ENCODE results near the gene MTX1.
"Not testable (repeated sequence)": the region's sequence is repeated elsewhere in the genome, so short reads cannot be mapped to it uniquely, and the experiment has no call there.

MTX1 gene

DNA sequence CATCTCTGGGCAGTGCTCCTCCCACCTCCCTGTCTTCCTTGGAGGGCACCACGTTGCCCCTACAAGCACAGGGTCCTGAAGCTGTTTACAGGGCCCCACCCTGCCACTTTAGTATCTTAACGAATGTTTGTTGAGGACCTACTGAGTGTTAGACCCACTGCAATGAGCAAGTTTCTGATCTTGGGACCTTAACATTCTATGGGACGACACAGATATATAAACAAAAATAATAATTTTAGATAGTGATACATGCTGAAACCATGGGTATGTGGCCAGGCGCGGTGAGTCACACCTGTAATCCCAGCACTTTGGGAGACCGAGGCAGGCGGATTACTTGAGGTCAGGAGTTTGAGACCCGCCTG is 36.6 kb downstream of the MTX1 start:
- no peak for DNase-seq
- no CpG with 5 or more reads among the region's 8 CpGs for WGBS (ENCODE audit: extremely low coverage, insufficient coverage, insufficient read length)

DNA sequence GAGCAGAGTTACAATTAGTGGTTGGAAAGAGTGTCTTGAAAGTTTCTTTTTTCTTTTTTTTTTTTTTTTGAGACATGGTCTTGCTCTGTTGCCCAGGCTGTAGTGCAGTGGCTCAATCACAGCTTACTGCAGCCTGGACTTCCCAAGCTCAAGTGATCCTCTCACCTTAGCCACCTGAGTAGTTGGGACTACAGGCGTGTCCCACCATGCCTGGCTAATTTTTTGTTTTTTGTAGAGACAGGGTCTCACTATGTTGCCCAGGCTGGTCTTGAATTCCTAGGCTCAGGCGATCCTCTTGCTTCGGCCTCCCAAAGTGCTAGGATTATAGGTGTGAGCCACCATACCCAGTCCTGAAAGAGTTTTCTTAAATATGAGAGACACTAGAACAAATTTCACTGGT is 38.3 kb downstream of the MTX1 start:
- not testable (repeated sequence) for H3K79me2 ChIP-seq (ENCODE audit: control insufficient read depth, insufficient read depth, low read length, poor library complexity); H2AK5ac ChIP-seq (ENCODE audit: low read length); H3K18ac ChIP-seq (ENCODE audit: low read length); H4K8ac ChIP-seq (ENCODE audit: low read depth, low read length); H2AFZ ChIP-seq (ENCODE audit: insufficient read depth, low read length, poor library complexity); H3K9me3 ChIP-seq (ENCODE audit: insufficient read depth, low read depth, low read length); H4K12ac ChIP-seq (ENCODE audit: low read depth, low read length); H3K4me1 ChIP-seq (ENCODE audit: control insufficient read depth in 1 of 2, insufficient read depth in 2 of 2, low read length in 2 of 2); H3K14ac ChIP-seq (ENCODE audit: low read length); H4K91ac ChIP-seq (ENCODE audit: low read depth, low read length); H2BK5ac ChIP-seq (ENCODE audit: low read depth, low read length, poor library complexity); DNase-seq; H3K27ac ChIP-seq (ENCODE audit: low read depth, low read length); H3K9ac ChIP-seq (ENCODE audit: low read length); H3K4ac ChIP-seq (ENCODE audit: low read depth, low read length); H3K23ac ChIP-seq (ENCODE audit: low read length); H2BK120ac ChIP-seq (ENCODE audit: insufficient read depth, low read length, poor library complexity); H3K4me2 ChIP-seq (ENCODE audit: low read length); H3K4me3 ChIP-seq (ENCODE audit: low read depth, low read length); H2BK12ac ChIP-seq (ENCODE audit: low read length); H3K27me3 ChIP-seq (ENCODE audit: insufficient read depth, low read length)
- Histone ChIP-seq H3K36me3 (ENCODE audit: control insufficient read depth in 1 of 2, insufficient read depth in 2 of 2, low read length in 2 of 2) (peaks cover 16 to 23% of the 10 kb centered on the region in 2 experiments), H3K79me1 (ENCODE audit: low read length) (peaks cover 10% of the 10 kb centered on the region)
- no CpG with 5 or more reads among the region's 3 CpGs for WGBS (ENCODE audit: extremely low coverage, insufficient coverage, insufficient read length)

More for the DNA sequence above, 36.6 kb downstream of the MTX1 start:
- H3K4ac ChIP-seq (ENCODE audit: low read depth, low read length) = no peak overlapping the region
- H2BK12ac ChIP-seq (ENCODE audit: low read length) = no peak overlapping the region
- H2AK5ac ChIP-seq (ENCODE audit: low read length) = no peak overlapping the region
- peaks cover 2 to 12% of the 10 kb centered on the region in 2 experiments for H3K4me1 ChIP-seq (ENCODE audit: control insufficient read depth in 1 of 2, insufficient read depth in 2 of 2, low read length in 2 of 2)
- peaks cover 16 to 17% of the 10 kb centered on the region in 2 experiments for H3K36me3 ChIP-seq (ENCODE audit: control insufficient read depth in 1 of 2, insufficient read depth in 2 of 2, low read length in 2 of 2)
- H3K18ac ChIP-seq (ENCODE audit: low read length) = peak overlapping the region; percentile 40
- peak overlapping the region; percentile 87 for H3K4me2 ChIP-seq (ENCODE audit: low read length)
- peak overlapping the region; percentile 65 for H3K14ac ChIP-seq (ENCODE audit: low read length)
- H3K9ac ChIP-seq (ENCODE audit: low read length) = no peak overlapping the region
- no peak overlapping the region for H3K23ac ChIP-seq (ENCODE audit: low read length)
- peaks cover 8% of the 10 kb centered on the region for H3K79me1 ChIP-seq (ENCODE audit: low read length)
- peak overlapping the region; percentile 70 for H2AFZ ChIP-seq (ENCODE audit: insufficient read depth, low read length, poor library complexity)
- H4K12ac ChIP-seq (ENCODE audit: low read depth, low read length) = peak overlapping the region; percentile 12
- H3K27ac ChIP-seq (ENCODE audit: low read depth, low read length) = peak overlapping the region; percentile 87
- H2BK5ac ChIP-seq (ENCODE audit: low read depth, low read length, poor library complexity) = peak overlapping the region; percentile 55
- peak overlapping the region; percentile 65 for H4K91ac ChIP-seq (ENCODE audit: low read depth, low read length)
- peaks cover 2% of the 10 kb centered on the region for H3K9me3 ChIP-seq (ENCODE audit: insufficient read depth, low read depth, low read length)
- no peaks in the 10 kb centered on the region for H3K27me3 ChIP-seq (ENCODE audit: insufficient read depth, low read length)
- H3K4me3 ChIP-seq (ENCODE audit: low read depth, low read length) = peak overlapping the region; percentile 7
- peak overlapping the region; percentile 79 for H4K8ac ChIP-seq (ENCODE audit: low read depth, low read length)
- H2BK120ac ChIP-seq (ENCODE audit: insufficient read depth, low read length, poor library complexity) = peak overlapping the region; percentile 36
- peaks cover 1% of the 10 kb centered on the region for H3K79me2 ChIP-seq (ENCODE audit: control insufficient read depth, insufficient read depth, low read length, poor library complexity)

DNA sequence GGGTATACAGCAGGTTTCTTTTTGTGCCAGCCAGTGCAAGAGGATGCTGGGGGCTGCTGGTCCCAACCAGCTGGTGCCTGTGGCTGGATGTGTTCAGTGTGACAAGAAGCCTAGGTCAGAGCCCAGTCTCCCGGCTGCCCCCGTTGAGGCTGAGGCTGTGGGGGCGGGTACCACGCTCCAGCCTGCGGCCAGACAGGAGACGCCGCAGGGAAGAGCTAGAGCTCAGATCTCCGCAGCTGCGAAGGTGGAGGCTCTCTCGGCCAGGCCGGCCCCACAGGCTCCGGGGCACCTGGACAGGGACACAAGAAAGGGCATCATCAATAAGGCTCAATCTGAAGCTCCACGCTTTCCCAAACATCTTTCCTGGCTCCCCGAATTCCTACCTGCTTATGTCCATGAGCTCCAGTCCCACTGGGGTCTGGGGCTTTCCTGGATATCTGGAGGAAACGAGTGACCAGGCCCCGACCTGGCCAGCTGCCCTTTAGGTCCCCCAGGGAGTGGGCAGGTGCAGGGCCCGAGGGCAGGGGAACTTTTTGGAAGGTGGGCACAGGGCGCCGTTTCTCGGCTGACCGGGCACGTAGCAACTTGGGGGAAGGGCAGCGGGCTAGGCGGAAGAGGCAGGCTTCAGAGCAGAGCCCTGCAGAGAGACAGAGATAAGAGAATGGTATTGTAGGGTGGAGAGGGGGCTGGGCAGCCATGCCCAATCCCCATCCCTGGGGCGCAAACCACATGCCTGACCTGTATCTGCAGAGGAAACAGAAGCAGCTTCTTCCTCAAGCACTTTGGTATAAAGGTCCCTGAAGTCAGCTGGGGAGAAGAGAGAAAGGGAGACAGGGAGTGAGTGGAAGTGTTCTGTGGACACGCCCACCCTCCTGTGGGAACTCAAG is 39.4 kb downstream of the MTX1 start:
- Histone ChIP-seq H4K8ac (ENCODE audit: low read depth, low read length) (no peak overlapping the region), H2BK12ac (ENCODE audit: low read length) (no peak overlapping the region), H3K27me3 (ENCODE audit: insufficient read depth, low read length) (no peaks in the 10 kb centered on the region), H4K12ac (ENCODE audit: low read depth, low read length) (no peak overlapping the region), H4K91ac (ENCODE audit: low read depth, low read length) (no peak overlapping the region), H3K4me3 (ENCODE audit: low read depth, low read length) (no peak overlapping the region), H3K9me3 (ENCODE audit: insufficient read depth, low read depth, low read length) (no peaks in the 10 kb centered on the region), H2BK5ac (ENCODE audit: low read depth, low read length, poor library complexity) (no peak overlapping the region), H3K79me1 (ENCODE audit: low read length) (peaks cover 10% of the 10 kb centered on the region), H2BK120ac (ENCODE audit: insufficient read depth, low read length, poor library complexity) (no peak overlapping the region), H3K23ac (ENCODE audit: low read length) (no peak overlapping the region), H3K4me2 (ENCODE audit: low read length) (no peak overlapping the region), H2AFZ (ENCODE audit: insufficient read depth, low read length, poor library complexity) (no peak overlapping the region), H3K18ac (ENCODE audit: low read length) (no peak overlapping the region), H3K36me3 (ENCODE audit: control insufficient read depth in 1 of 2, insufficient read depth in 2 of 2, low read length in 2 of 2) (peaks cover 16 to 23% of the 10 kb centered on the region in 2 experiments), H3K4me1 (ENCODE audit: control insufficient read depth in 1 of 2, insufficient read depth in 2 of 2, low read length in 2 of 2) (peaks cover 5 to 8% of the 10 kb centered on the region in 2 experiments), H3K79me2 (ENCODE audit: control insufficient read depth, insufficient read depth, low read length, poor library complexity) (peaks cover 3% of the 10 kb centered on the region), H2AK5ac (ENCODE audit: low read length) (no peak overlapping the region), H3K9ac (ENCODE audit: low read length) (no peak overlapping the region), H3K27ac (ENCODE audit: low read depth, low read length) (no peak overlapping the region), H3K14ac (ENCODE audit: low read length) (no peak overlapping the region), H3K4ac (ENCODE audit: low read depth, low read length) (no peak overlapping the region)
- no CpG with 5 or more reads among the region's 26 CpGs for WGBS (ENCODE audit: extremely low coverage, insufficient coverage, insufficient read length)
- no peak for DNase-seq

DNA sequence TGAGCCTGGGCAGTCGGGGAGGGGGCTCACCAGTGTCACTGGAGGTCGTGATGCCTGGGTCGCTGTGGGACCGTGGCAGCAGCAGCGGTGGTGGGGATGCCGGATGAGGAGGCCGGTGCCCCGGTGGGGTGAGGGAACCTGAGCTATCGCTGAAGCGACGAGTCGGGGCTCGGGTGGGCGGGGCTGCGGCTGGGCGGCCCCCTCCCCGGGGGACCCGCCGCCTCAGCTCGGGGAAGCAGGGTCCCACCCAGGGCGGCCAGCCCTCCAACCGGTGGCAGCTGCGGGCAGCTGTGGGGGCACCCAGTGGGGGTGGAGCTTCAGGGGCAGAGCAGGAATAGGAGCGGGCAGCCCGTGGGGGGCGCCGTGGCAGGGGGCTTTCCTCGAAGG is 41.7 kb downstream of the MTX1 start:
- peak overlapping the region; percentile 44 for H3K4me3 ChIP-seq (ENCODE audit: low read depth, low read length)
- H3K27ac ChIP-seq (ENCODE audit: low read depth, low read length) = no peak overlapping the region
- H4K8ac ChIP-seq (ENCODE audit: low read depth, low read length) = peak overlapping the region; percentile 80
- H2AK5ac ChIP-seq (ENCODE audit: low read length) = peak overlapping the region; percentile 17
- peak overlapping the region; percentile 23 for H2BK120ac ChIP-seq (ENCODE audit: insufficient read depth, low read length, poor library complexity)
- DNase-seq = no peak
- peak overlapping the region; percentile 23 for H3K18ac ChIP-seq (ENCODE audit: low read length)
- no peak overlapping the region for H3K9ac ChIP-seq (ENCODE audit: low read length)
- H3K36me3 ChIP-seq (ENCODE audit: control insufficient read depth in 1 of 2, insufficient read depth in 2 of 2, low read length in 2 of 2) = peaks cover 16 to 23% of the 10 kb centered on the region in 2 experiments
- H2AFZ ChIP-seq (ENCODE audit: insufficient read depth, low read length, poor library complexity) = peak overlapping the region; percentile 28
- H4K91ac ChIP-seq (ENCODE audit: low read depth, low read length) = peak overlapping the region; percentile 20
- peak overlapping the region; percentile 25 for H2BK12ac ChIP-seq (ENCODE audit: low read length)
- H2BK5ac ChIP-seq (ENCODE audit: low read depth, low read length, poor library complexity) = peak overlapping the region; percentile 3
- H3K79me1 ChIP-seq (ENCODE audit: low read length) = peaks cover 9% of the 10 kb centered on the region
- H3K9me3 ChIP-seq (ENCODE audit: insufficient read depth, low read depth, low read length) = no peaks in the 10 kb centered on the region
- H3K27me3 ChIP-seq (ENCODE audit: insufficient read depth, low read length) = no peaks in the 10 kb centered on the region
- WGBS (ENCODE audit: extremely low coverage, insufficient coverage, insufficient read length) = no CpG with 5 or more reads among the region's 28 CpGs
- peaks cover 20 to 23% of the 10 kb centered on the region in 2 experiments for H3K4me1 ChIP-seq (ENCODE audit: control insufficient read depth in 1 of 2, insufficient read depth in 2 of 2, low read length in 2 of 2)
- H3K4ac ChIP-seq (ENCODE audit: low read depth, low read length) = no peak overlapping the region
- H4K12ac ChIP-seq (ENCODE audit: low read depth, low read length) = peak overlapping the region; percentile 68
- H3K14ac ChIP-seq (ENCODE audit: low read length) = peak overlapping the region; percentile 43
- H3K79me2 ChIP-seq (ENCODE audit: control insufficient read depth, insufficient read depth, low read length, poor library complexity) = peaks cover 9% of the 10 kb centered on the region
- no peak overlapping the region for H3K23ac ChIP-seq (ENCODE audit: low read length)
- peak overlapping the region; percentile 69 for H3K4me2 ChIP-seq (ENCODE audit: low read length)
